HUES64 (cell line): ENCODE results near the gene MUC22.
"Not testable (repeated sequence)": the region's sequence is repeated elsewhere in the genome, so short reads cannot be mapped to it uniquely, and the experiment has no call there.

Experiments
- H3K27ac ChIP-seq: 2 replicates; pipeline ENCODE4 v1.7.0; 2013; ENCODE audit warnings: low read depth, low read length, inconsistent platforms
- H3K27me3 ChIP-seq: 2 replicates; pipeline ENCODE4 v1.6.1; 2013; ENCODE audit warnings: mild to moderate bottlenecking, low read length; ENCODE audit not compliant: insufficient read depth
- H3K36me3 ChIP-seq: 2 replicates; pipeline ENCODE4 v1.6.1; 2013; ENCODE audit warnings: mild to moderate bottlenecking, low read length; ENCODE audit not compliant: insufficient read depth
- H3K4me1 ChIP-seq: 2 replicates; pipeline ENCODE4 v1.6.1; 2013; ENCODE audit warnings: mild to moderate bottlenecking, low read length, moderate library complexity; ENCODE audit not compliant: insufficient read depth
- H3K4me3 ChIP-seq: 2 replicates; pipeline ENCODE4 v1.5.1; 2013; ENCODE audit warnings: mild to moderate bottlenecking, low read length, moderate library complexity
- H3K9ac ChIP-seq: 2 replicates; pipeline ENCODE4 v1.6.1; 2013; ENCODE audit warnings: mild to moderate bottlenecking, low read depth, low read length
- H3K9me3 ChIP-seq: 2 replicates; pipeline ENCODE4 v1.6.1; 2013; ENCODE audit warnings: low read depth, low read length; ENCODE audit not compliant: insufficient read depth
- WGBS: fragments of 150-250, 120-280 bp; methylation state at CpG from one replicate; pipeline ENCODE4 v1.1.7; 2013; ENCODE audit warnings: missing lambda C conversion rate; 5-methylcytosine and 5-hydroxymethylcytosine counted together

Gene MUC22

GRCh38 chr6:31065556-31065955 is 55.3 kb downstream of the MUC22 start:
- Histone ChIP-seq H3K9ac (no peak overlapping the region), H3K36me3 (no peaks in the 10 kb centered on the region), H3K9me3 (no peaks in the 10 kb centered on the region), H3K27me3 (no peaks in the 10 kb centered on the region), H3K27ac (no peak overlapping the region), H3K4me3 (no peak overlapping the region), H3K4me1 (no peaks in the 10 kb centered on the region; the same call in 1 of the 2 replicates)
- 66% methylated on average over 2 of the region's 2 CpGs for WGBS

GRCh38 chr6:31067028-31067427 is 56.8 kb downstream of the MUC22 start:
- not testable (repeated sequence) for H3K36me3 ChIP-seq, H3K27ac ChIP-seq, H3K9ac ChIP-seq, H3K4me1 ChIP-seq, H3K4me3 ChIP-seq, H3K9me3 ChIP-seq, H3K27me3 ChIP-seq
- 93% methylated on average over 32 of the region's 32 CpGs for WGBS

GRCh38 chr6:31067891-31068668 is 57.8 kb downstream of the MUC22 start:
- H3K9me3 ChIP-seq, H3K36me3 ChIP-seq, H3K9ac ChIP-seq, H3K27me3 ChIP-seq, H3K4me3 ChIP-seq, H3K27ac ChIP-seq, H3K4me1 ChIP-seq: not testable (repeated sequence)
- WGBS = 97% methylated on average over 6 of the region's 11 CpGs

GRCh38 chr6:31068669-31069340 is 58.5 kb downstream of the MUC22 start:
- no peaks in the 10 kb centered on the region for H3K27me3 ChIP-seq
- H3K9me3 ChIP-seq = no peaks in the 10 kb centered on the region
- no peak overlapping the region for H3K9ac ChIP-seq
- H3K36me3 ChIP-seq = no peaks in the 10 kb centered on the region
- 41% methylated on average over 11 of the region's 13 CpGs for WGBS
- peaks cover 5% of the 10 kb centered on the region for H3K4me1 ChIP-seq
- no peak overlapping the region for H3K27ac ChIP-seq
- no peak overlapping the region for H3K4me3 ChIP-seq

GRCh38 chr6:31070711-31071197 is 60.5 kb downstream of the MUC22 start:
- 8% methylated on average over 5 of the region's 6 CpGs for WGBS

GRCh38 chr6:31074401-31074800 is 64.1 kb downstream of the MUC22 start:
- no peak overlapping the region for H3K4me3 ChIP-seq
- no peak overlapping the region for H3K27ac ChIP-seq
- H3K27me3 ChIP-seq = no peaks in the 10 kb centered on the region
- no peak overlapping the region for H3K9ac ChIP-seq
- peaks cover 5% of the 10 kb centered on the region for H3K4me1 ChIP-seq
- 58% methylated on average over 4 of the region's 4 CpGs for WGBS
- no peaks in the 10 kb centered on the region for H3K9me3 ChIP-seq
- H3K36me3 ChIP-seq = no peaks in the 10 kb centered on the region

More at GRCh38 chr6:31070711-31071197, 60.5 kb downstream of the MUC22 start:
- Histone ChIP-seq H3K36me3 (no peaks in the 10 kb centered on the region), H3K9ac (0 out of 2 replicates have a peak overlapping the region, but pooled peaks have one; percentile 24), H3K27me3 (no peaks in the 10 kb centered on the region), H3K4me3 (no peak overlapping the region), H3K4me1 (peaks cover 5% of the 10 kb centered on the region), H3K9me3 (no peaks in the 10 kb centered on the region), H3K27ac (peak overlapping the region; percentile 66)

GRCh38 chr6:31075528-31075927 is 65.3 kb downstream of the MUC22 start:
- Histone ChIP-seq H3K27me3 (no peaks in the 10 kb centered on the region), H3K4me3 (no peak overlapping the region), H3K27ac (no peak overlapping the region), H3K9me3 (no peaks in the 10 kb centered on the region), H3K36me3 (no peaks in the 10 kb centered on the region), H3K4me1 (peaks cover 8% of the 10 kb centered on the region), H3K9ac (no peak overlapping the region)
- WGBS = 94% methylated on average over 1 of the region's 1 CpG

- Histone ChIP-seq H3K9me3 (no peaks in the 10 kb centered on the region), H3K36me3 (no peaks in the 10 kb centered on the region), H3K27me3 (no peaks in the 10 kb centered on the region), H3K27ac (no peak overlapping the region), H3K4me1 (peaks cover 4% of the 10 kb centered on the region; the same call in 1 of the 2 replicates), H3K9ac (no peak overlapping the region), H3K4me3 (no peak overlapping the region)
- WGBS = 98% methylated on average over 4 of the region's 4 CpGs
Observed at GRCh38 chr6:31076611-31077010, 66.3 kb downstream of the MUC22 start.

GRCh38 chr6:31079656-31080261 is 69.5 kb downstream of the MUC22 start:
- no peaks in the 10 kb centered on the region for H3K36me3 ChIP-seq

GRCh38 chr6:31081872-31082271 is 71.6 kb downstream of the MUC22 start:
- no peaks in the 10 kb centered on the region for H3K9me3 ChIP-seq
- no peaks in the 10 kb centered on the region for H3K36me3 ChIP-seq
- no peak overlapping the region for H3K4me3 ChIP-seq
- no peak overlapping the region for H3K27ac ChIP-seq
- peaks cover 6% of the 10 kb centered on the region; the same call in 1 of the 2 replicates for H3K4me1 ChIP-seq
- no peaks in the 10 kb centered on the region for H3K27me3 ChIP-seq
- H3K9ac ChIP-seq = no peak overlapping the region
- 85% methylated on average over 6 of the region's 6 CpGs for WGBS

More at GRCh38 chr6:31079656-31080261, 69.5 kb downstream of the MUC22 start:
- H3K9ac ChIP-seq = no peak overlapping the region
- no peaks in the 10 kb centered on the region for H3K27me3 ChIP-seq
- H3K9me3 ChIP-seq = no peaks in the 10 kb centered on the region
- peaks cover 4% of the 10 kb centered on the region; the same call in 1 of the 2 replicates for H3K4me1 ChIP-seq
- H3K27ac ChIP-seq = no peak overlapping the region
- 41% methylated on average over 22 of the region's 22 CpGs for WGBS
- no peak overlapping the region for H3K4me3 ChIP-seq

GRCh38 chr6:31083742-31084354 is 73.6 kb downstream of the MUC22 start:
- 69% methylated on average over 8 of the region's 8 CpGs for WGBS
- H3K36me3 ChIP-seq = no peaks in the 10 kb centered on the region
- peaks cover 11% of the 10 kb centered on the region for H3K4me1 ChIP-seq
- no peaks in the 10 kb centered on the region for H3K27me3 ChIP-seq
- H3K4me3 ChIP-seq = no peak overlapping the region
- no peak overlapping the region for H3K27ac ChIP-seq
- H3K9me3 ChIP-seq = no peaks in the 10 kb centered on the region
- no peak overlapping the region for H3K9ac ChIP-seq
